GM12874 (cell line): Measurements from ENCODE around the gene GSE1.

Experiments used
- TF ChIP-seq, protein P1 (sequence below): IDR thresholded peaks from 2 replicates; pipeline ENCODE4 v1.5.1; 2011; ENCODE audit warnings: low read depth, mild to moderate bottlenecking, control low read depth, low read length, moderate library complexity; ENCODE audit not compliant: insufficient read depth

Gene GSE1

DNA sequence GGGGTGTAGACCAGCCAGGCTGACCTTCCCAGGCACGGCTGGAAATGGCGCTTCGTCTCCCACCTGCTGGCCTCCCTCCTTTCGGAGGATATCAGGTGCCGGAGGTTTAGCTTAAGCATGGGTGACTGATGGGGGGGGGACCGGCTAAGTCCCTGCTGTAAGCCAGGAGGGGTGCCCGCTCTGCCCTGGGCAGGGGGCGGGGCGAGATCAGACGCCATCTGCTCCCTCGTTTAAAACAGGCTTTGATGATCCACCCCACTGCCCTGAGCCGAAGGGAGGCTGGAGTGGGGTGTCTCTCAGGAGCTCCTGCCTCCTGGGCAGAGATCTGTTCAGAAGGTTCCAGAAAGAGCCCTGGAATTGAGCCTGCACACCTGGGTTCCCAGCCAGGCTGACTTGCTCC is 111.8 kb downstream of the GSE1 start:
- TF ChIP-seq, protein P1, sequence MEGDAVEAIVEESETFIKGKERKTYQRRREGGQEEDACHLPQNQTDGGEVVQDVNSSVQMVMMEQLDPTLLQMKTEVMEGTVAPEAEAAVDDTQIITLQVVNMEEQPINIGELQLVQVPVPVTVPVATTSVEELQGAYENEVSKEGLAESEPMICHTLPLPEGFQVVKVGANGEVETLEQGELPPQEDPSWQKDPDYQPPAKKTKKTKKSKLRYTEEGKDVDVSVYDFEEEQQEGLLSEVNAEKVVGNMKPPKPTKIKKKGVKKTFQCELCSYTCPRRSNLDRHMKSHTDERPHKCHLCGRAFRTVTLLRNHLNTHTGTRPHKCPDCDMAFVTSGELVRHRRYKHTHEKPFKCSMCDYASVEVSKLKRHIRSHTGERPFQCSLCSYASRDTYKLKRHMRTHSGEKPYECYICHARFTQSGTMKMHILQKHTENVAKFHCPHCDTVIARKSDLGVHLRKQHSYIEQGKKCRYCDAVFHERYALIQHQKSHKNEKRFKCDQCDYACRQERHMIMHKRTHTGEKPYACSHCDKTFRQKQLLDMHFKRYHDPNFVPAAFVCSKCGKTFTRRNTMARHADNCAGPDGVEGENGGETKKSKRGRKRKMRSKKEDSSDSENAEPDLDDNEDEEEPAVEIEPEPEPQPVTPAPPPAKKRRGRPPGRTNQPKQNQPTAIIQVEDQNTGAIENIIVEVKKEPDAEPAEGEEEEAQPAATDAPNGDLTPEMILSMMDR = no peak
